GM23338 (cell line): ENCODE results near the gene SHISA6. TPM values are rescaled to one million over a fixed set of nuclear protein-coding genes. Genes with fewer than 3 reads are reported as not detected.

Experiments
- ATAC-seq: fragments of 200-7000 bp; cut with Tn5 transposase; 3 replicates; pipeline ENCODE4 v1.9.1; 2020
- DNase-seq: peaks from one replicate; pipeline ENCODE4 v3.0.0-alpha.2; 2015; ENCODE audit warnings: low spot score
- H2AFZ ChIP-seq: fragments of 200-600 bp; sonication (generic); 2 replicates; pipeline ENCODE4 v1.8.0; 2016; ENCODE audit warnings: antibody characterized with exemption, mild to moderate bottlenecking, moderate library complexity
- H3F3A ChIP-seq: fragments of 200-600 bp; sonication (generic); replicated peaks from 2 replicates; pipeline ENCODE4 v1.8.0; 2017; ENCODE audit warnings: antibody characterized with exemption, mixed run types, low read depth
- H3K27ac ChIP-seq: fragments of 200-600 bp; sonication (generic); 2 replicates; pipeline ENCODE4 v1.6.1; 2016; ENCODE audit warnings: low read depth
- H3K27me3 ChIP-seq: fragments of 200-600 bp; sonication (generic); 2 replicates; pipeline ENCODE4 v1.8.0; 2016; ENCODE audit warnings: mild to moderate bottlenecking, mixed run types, moderate library complexity; ENCODE audit not compliant: insufficient read depth
- H3K36me3 ChIP-seq: fragments of 200-600 bp; sonication (generic); 2 replicates; pipeline ENCODE4 v1.8.0; 2016; ENCODE audit warnings: mild to moderate bottlenecking; ENCODE audit not compliant: insufficient read depth
- H3K4me1 ChIP-seq: fragments of 200-600 bp; sonication (generic); 2 replicates; pipeline ENCODE4 v1.8.0; 2016; ENCODE audit warnings: mild to moderate bottlenecking, moderate library complexity; ENCODE audit not compliant: insufficient read depth
- H3K4me2 ChIP-seq: fragments of 200-600 bp; sonication (generic); 2 replicates; pipeline ENCODE4 v1.7.1; 2017; ENCODE audit warnings: mixed run types
- H3K4me3 ChIP-seq: fragments of 200-600 bp; sonication (generic); 2 replicates; pipeline ENCODE4 v1.6.1; 2016; ENCODE audit warnings: mixed run types
- H3K79me2 ChIP-seq: fragments of 200-600 bp; sonication (generic); replicated peaks from 2 replicates; pipeline ENCODE4 v1.8.0; 2017; ENCODE audit warnings: mild to moderate bottlenecking; ENCODE audit not compliant: insufficient read depth
- H3K9me2 ChIP-seq: fragments of 200-600 bp; sonication (generic); 2 replicates; pipeline ENCODE4 v1.8.0; 2017; ENCODE audit not compliant: insufficient read depth
- H4K20me1 ChIP-seq: fragments of 200-600 bp; sonication (generic); replicated peaks from 2 replicates; pipeline ENCODE4 v1.8.0; 2017; ENCODE audit warnings: mild to moderate bottlenecking; ENCODE audit not compliant: insufficient read depth
- H3K27ac Mint-ChIP-seq: 2 replicates; pipeline ENCODE4 v1.8.0; 2020; ENCODE audit warnings: inconsistent platforms, mild to moderate bottlenecking, moderate library complexity, mixed read lengths
- H3K27me3 Mint-ChIP-seq: 3 replicates; pipeline ENCODE4 v1.8.0; 2022; ENCODE audit warnings: low read depth, mild to moderate bottlenecking, moderate library complexity, mixed read lengths, inconsistent platforms; ENCODE audit not compliant: insufficient read depth, poor library complexity
- H3K36me3 Mint-ChIP-seq: 3 replicates; pipeline ENCODE4 v1.8.0; 2021; ENCODE audit warnings: low read depth, mild to moderate bottlenecking, inconsistent platforms, moderate library complexity, mixed read lengths
- H3K4me1 Mint-ChIP-seq: 3 replicates; pipeline ENCODE4 v1.8.0; 2020; ENCODE audit warnings: mild to moderate bottlenecking, inconsistent platforms, mixed read lengths
- H3K4me3 Mint-ChIP-seq: 3 replicates; pipeline ENCODE4 v1.8.0; 2021; ENCODE audit warnings: moderate library complexity, mild to moderate bottlenecking, inconsistent platforms, mixed read lengths
- H3K9me3 Mint-ChIP-seq: 3 replicates; pipeline ENCODE4 v1.8.0; 2020; ENCODE audit warnings: moderate library complexity, mild to moderate bottlenecking, inconsistent platforms, mixed read lengths
- CREB1 ChIP-seq: fragments of 250-450 bp; sonication (Bioruptor Pico); IDR thresholded peaks from 2 replicates; pipeline ENCODE4 v1.5.0; 2020; ENCODE audit warnings: low read depth, mild to moderate bottlenecking, moderate library complexity
- CTCF ChIP-seq, 2 experiments: fragments of 200-600 bp in 1 of 2; sonication (generic) in 1 of 2; conservative IDR thresholded peaks; 2 replicates each; pipeline versions ENCODE4 v1.5.1 to v1.6.1; 2016 to 2017; ENCODE audit warnings: antibody characterized with exemption in 2 of 2, low read depth in 2 of 2, mild to moderate bottlenecking in 2 of 2, moderate library complexity in 1 of 2
- ETS1 ChIP-seq: IDR thresholded peaks from 2 replicates; pipeline ENCODE4 v1.6.1; 2016; ENCODE audit warnings: antibody characterized with exemption
- EZH2 ChIP-seq: fragments of 200-600 bp; sonication (generic); IDR thresholded peaks from one replicate; pipeline ENCODE4 v1.8.0; 2017; ENCODE audit warnings: antibody characterized with exemption, mild to moderate bottlenecking, low read depth; ENCODE audit not compliant: unreplicated experiment
- JUNB ChIP-seq: IDR thresholded peaks from one replicate; pipeline ENCODE4 v1.6.1; 2016; ENCODE audit warnings: antibody characterized with exemption; ENCODE audit not compliant: unreplicated experiment
- REST ChIP-seq: IDR thresholded peaks from one replicate; pipeline ENCODE4 v1.6.1; 2018; ENCODE audit warnings: antibody characterized with exemption; ENCODE audit not compliant: unreplicated experiment
- ZNF462 ChIP-seq: fragments of 250-450 bp; sonication (Bioruptor Pico); IDR thresholded peaks from 2 replicates; pipeline ENCODE4 v1.5.0; 2020; ENCODE audit warnings: mild to moderate bottlenecking, moderate library complexity
- polyA plus RNA-seq: library from polyadenylated mRNA; unstranded; fragments of >200 nt; fragmentation: Nextera tagmentation; extraction: Ambion mirVana; gene quantifications from 2 replicates; pipeline ENCODE4 v1.2.1, GENCODE V29; 2016
- total RNA-seq: library from RNA; depleted of rRNA; stranded (reverse); fragments of >200 nt; shearing (Covaris generic); gene quantifications from 2 replicates; pipeline ENCODE4 v1.2.3, GENCODE V29; 2014

Gene SHISA6
- total and polyA plus RNA-seq, 2 experiments from 2014 or later, result 0.52 TPM; not detected in 1

- TF ChIP-seq REST, result no peak
- no peak for TF ChIP-seq EZH2
- TF ChIP-seq ETS1, result no peak
- TF ChIP-seq CREB1, result no peak
Measured at GRCh38 chr17:11244776-11245175, 3.8 kb downstream of the SHISA6 start (continued).

- Mint-ChIP-seq H3K9me3 (peaks cover 85% of the 10 kb centered on the region), H3K4me3 (no peak overlapping the region), H3K27me3 (peaks cover 26% of the 10 kb centered on the region), H3K36me3 (peaks cover 63% of the 10 kb centered on the region), H3K27ac (no peak overlapping the region), H3K4me1 (no peaks in the 10 kb centered on the region)
- Histone ChIP-seq H3K4me1 (no peaks in the 10 kb centered on the region), H3K36me3 (no peaks in the 10 kb centered on the region), H3K9me2 (0 out of 2 replicates have a peak, but pooled peaks cover 4% of the 10 kb centered on the region), H3K27me3 (peaks cover 27% of the 10 kb centered on the region), H3K79me2 (no peaks in the 10 kb centered on the region), H3K4me3 (no peak overlapping the region), H4K20me1 (no peaks in the 10 kb centered on the region), H3F3A (no peaks in the 10 kb centered on the region), H3K27ac (no peak overlapping the region), H3K4me2 (no peak overlapping the region), H2AFZ (no peak overlapping the region)
- no peak for ATAC-seq
- DNase-seq, result no peak
- TF ChIP-seq CREB1 (no peak), CTCF (conservative IDR thresholded peaks at IDR 0.05; ENCODE audit: low read depth in 2 of 2) (no peak), ETS1 (no peak), ZNF462 (CRISPR knock-in tag) (no peak), JUNB (no peak)
Measured at GRCh38 chr17:11245187-11245586, 4.2 kb downstream of the SHISA6 start.
